Measurements from ENCODE around the gene ARID5B.

ARID5B gene

GRCh38 chr10:61950449-61951143, 49.1 kb downstream of the ARID5B start:
- Histone ChIP-seq H3K4me1 (ENCODE audit: control insufficient read depth, low read depth, low read length) (no peaks in the 10 kb centered on the region), H3K4me3 (ENCODE audit: low read length) (no peak overlapping the region), H3K27ac (ENCODE audit: low read length) (no peak overlapping the region), H3K27me3 (ENCODE audit: control insufficient read depth, insufficient read depth, low read length) (no peaks in the 10 kb centered on the region), H3K9me3 (ENCODE audit: control insufficient read depth, low read depth, low read length) (no peaks in the 10 kb centered on the region), H3K36me3 (ENCODE audit: control insufficient read depth, low read depth, low read length) (no peaks in the 10 kb centered on the region), H3K9ac (ENCODE audit: low read length) (no peak overlapping the region)

GRCh38 chr10:61951144-61951483, 49.6 kb downstream of the ARID5B start:
- Histone ChIP-seq H3K27me3 (ENCODE audit: control insufficient read depth, insufficient read depth, low read length) (no peaks in the 10 kb centered on the region), H3K4me3 (ENCODE audit: low read length) (no peak overlapping the region), H3K4me1 (ENCODE audit: control insufficient read depth, low read depth, low read length) (no peaks in the 10 kb centered on the region), H3K27ac (ENCODE audit: low read length) (no peak overlapping the region), H3K36me3 (ENCODE audit: control insufficient read depth, low read depth, low read length) (no peaks in the 10 kb centered on the region), H3K9ac (ENCODE audit: low read length) (no peak overlapping the region), H3K9me3 (ENCODE audit: control insufficient read depth, low read depth, low read length) (no peaks in the 10 kb centered on the region)

- H3K9ac ChIP-seq (ENCODE audit: low read length) = no peak overlapping the region
- H3K4me1 ChIP-seq (ENCODE audit: control insufficient read depth, low read depth, low read length) = no peaks in the 10 kb centered on the region
- H3K36me3 ChIP-seq (ENCODE audit: control insufficient read depth, low read depth, low read length) = no peaks in the 10 kb centered on the region
- H3K4me3 ChIP-seq (ENCODE audit: low read length) = no peak overlapping the region
- no peak overlapping the region for H3K27ac ChIP-seq (ENCODE audit: low read length)
- H3K9me3 ChIP-seq (ENCODE audit: control insufficient read depth, low read depth, low read length) = no peaks in the 10 kb centered on the region
- no peaks in the 10 kb centered on the region for H3K27me3 ChIP-seq (ENCODE audit: control insufficient read depth, insufficient read depth, low read length)
These were observed 50.7 kb downstream of the ARID5B start for GRCh38 chr10:61952028-61952674.

GRCh38 chr10:61953183-61953582, 51.7 kb downstream of the ARID5B start:
- Histone ChIP-seq H3K27ac (ENCODE audit: low read length) (no peak overlapping the region), H3K27me3 (ENCODE audit: control insufficient read depth, insufficient read depth, low read length) (no peaks in the 10 kb centered on the region), H3K4me3 (ENCODE audit: low read length) (no peak overlapping the region), H3K36me3 (ENCODE audit: control insufficient read depth, low read depth, low read length) (no peaks in the 10 kb centered on the region), H3K4me1 (ENCODE audit: control insufficient read depth, low read depth, low read length) (no peaks in the 10 kb centered on the region), H3K9me3 (ENCODE audit: control insufficient read depth, low read depth, low read length) (no peaks in the 10 kb centered on the region), H3K9ac (ENCODE audit: low read length) (no peak overlapping the region)

- Histone ChIP-seq H3K27ac (ENCODE audit: low read length) (no peak overlapping the region), H3K9ac (ENCODE audit: low read length) (no peak overlapping the region), H3K9me3 (ENCODE audit: control insufficient read depth, low read depth, low read length) (no peaks in the 10 kb centered on the region), H3K4me3 (ENCODE audit: low read length) (no peak overlapping the region), H3K27me3 (ENCODE audit: control insufficient read depth, insufficient read depth, low read length) (no peaks in the 10 kb centered on the region), H3K36me3 (ENCODE audit: control insufficient read depth, low read depth, low read length) (no peaks in the 10 kb centered on the region), H3K4me1 (ENCODE audit: control insufficient read depth, low read depth, low read length) (no peaks in the 10 kb centered on the region)
These were observed 56.3 kb downstream of the ARID5B start for GRCh38 chr10:61957806-61958205.

GRCh38 chr10:61958311-61958710, 56.8 kb downstream of the ARID5B start:
- no peaks in the 10 kb centered on the region for H3K36me3 ChIP-seq (ENCODE audit: control insufficient read depth, low read depth, low read length)
- H3K9ac ChIP-seq (ENCODE audit: low read length) = no peak overlapping the region
- H3K27me3 ChIP-seq (ENCODE audit: control insufficient read depth, insufficient read depth, low read length) = no peaks in the 10 kb centered on the region
- H3K4me1 ChIP-seq (ENCODE audit: control insufficient read depth, low read depth, low read length) = no peaks in the 10 kb centered on the region
- H3K4me3 ChIP-seq (ENCODE audit: low read length) = no peak overlapping the region
- no peaks in the 10 kb centered on the region for H3K9me3 ChIP-seq (ENCODE audit: control insufficient read depth, low read depth, low read length)
- H3K27ac ChIP-seq (ENCODE audit: low read length) = no peak overlapping the region

- Histone ChIP-seq H3K27me3 (ENCODE audit: control insufficient read depth, insufficient read depth, low read length) (no peaks in the 10 kb centered on the region), H3K9me3 (ENCODE audit: control insufficient read depth, low read depth, low read length) (no peaks in the 10 kb centered on the region), H3K4me1 (ENCODE audit: control insufficient read depth, low read depth, low read length) (no peaks in the 10 kb centered on the region), H3K4me3 (ENCODE audit: low read length) (no peak overlapping the region), H3K27ac (ENCODE audit: low read length) (no peak overlapping the region), H3K36me3 (ENCODE audit: control insufficient read depth, low read depth, low read length) (no peaks in the 10 kb centered on the region), H3K9ac (ENCODE audit: low read length) (no peak overlapping the region)
These were observed 57.3 kb downstream of the ARID5B start for GRCh38 chr10:61958805-61959204.

- Histone ChIP-seq H3K9ac (ENCODE audit: low read length) (no peak overlapping the region), H3K36me3 (ENCODE audit: control insufficient read depth, low read depth, low read length) (no peaks in the 10 kb centered on the region)
These were observed 58.3 kb downstream of the ARID5B start for GRCh38 chr10:61959814-61960213.

GRCh38 chr10:61960396-61961120, 59.1 kb downstream of the ARID5B start:
- Histone ChIP-seq H3K36me3 (ENCODE audit: control insufficient read depth, low read depth, low read length) (no peaks in the 10 kb centered on the region), H3K4me3 (ENCODE audit: low read length) (no peak overlapping the region), H3K9ac (ENCODE audit: low read length) (no peak overlapping the region), H3K27me3 (ENCODE audit: control insufficient read depth, insufficient read depth, low read length) (no peaks in the 10 kb centered on the region), H3K9me3 (ENCODE audit: control insufficient read depth, low read depth, low read length) (no peaks in the 10 kb centered on the region), H3K4me1 (ENCODE audit: control insufficient read depth, low read depth, low read length) (peaks cover 7% of the 10 kb centered on the region), H3K27ac (ENCODE audit: low read length) (no peak overlapping the region)

More at GRCh38 chr10:61959814-61960213, 58.3 kb downstream of the ARID5B start:
- Histone ChIP-seq H3K4me1 (ENCODE audit: control insufficient read depth, low read depth, low read length) (peaks cover 7% of the 10 kb centered on the region), H3K27ac (ENCODE audit: low read length) (no peak overlapping the region), H3K9me3 (ENCODE audit: control insufficient read depth, low read depth, low read length) (no peaks in the 10 kb centered on the region), H3K4me3 (ENCODE audit: low read length) (no peak overlapping the region), H3K27me3 (ENCODE audit: control insufficient read depth, insufficient read depth, low read length) (no peaks in the 10 kb centered on the region)

GRCh38 chr10:61961278-61961677, 59.8 kb downstream of the ARID5B start:
- H3K27ac ChIP-seq (ENCODE audit: low read length) = no peak overlapping the region

GRCh38 chr10:61962971-61963370, 61.5 kb downstream of the ARID5B start:
- no peak overlapping the region for H3K4me3 ChIP-seq (ENCODE audit: low read length)
- no peaks in the 10 kb centered on the region for H3K36me3 ChIP-seq (ENCODE audit: control insufficient read depth, low read depth, low read length)
- no peaks in the 10 kb centered on the region for H3K9me3 ChIP-seq (ENCODE audit: control insufficient read depth, low read depth, low read length)
- no peak overlapping the region for H3K27ac ChIP-seq (ENCODE audit: low read length)
- H3K4me1 ChIP-seq (ENCODE audit: control insufficient read depth, low read depth, low read length) = peaks cover 7% of the 10 kb centered on the region
- H3K27me3 ChIP-seq (ENCODE audit: control insufficient read depth, insufficient read depth, low read length) = no peaks in the 10 kb centered on the region
- no peak overlapping the region for H3K9ac ChIP-seq (ENCODE audit: low read length)

More at GRCh38 chr10:61961278-61961677, 59.8 kb downstream of the ARID5B start:
- Histone ChIP-seq H3K4me3 (ENCODE audit: low read length) (no peak overlapping the region), H3K9ac (ENCODE audit: low read length) (no peak overlapping the region), H3K9me3 (ENCODE audit: control insufficient read depth, low read depth, low read length) (no peaks in the 10 kb centered on the region), H3K27me3 (ENCODE audit: control insufficient read depth, insufficient read depth, low read length) (no peaks in the 10 kb centered on the region), H3K36me3 (ENCODE audit: control insufficient read depth, low read depth, low read length) (no peaks in the 10 kb centered on the region), H3K4me1 (ENCODE audit: control insufficient read depth, low read depth, low read length) (peaks cover 7% of the 10 kb centered on the region)

Data from iPS-18a (cell line).